ENCODE measurements around the gene STMN3.
A peak's percentile ranks its signal among the peaks of the same experiment; 100 is the strongest.

STMN3 gene

DNA sequence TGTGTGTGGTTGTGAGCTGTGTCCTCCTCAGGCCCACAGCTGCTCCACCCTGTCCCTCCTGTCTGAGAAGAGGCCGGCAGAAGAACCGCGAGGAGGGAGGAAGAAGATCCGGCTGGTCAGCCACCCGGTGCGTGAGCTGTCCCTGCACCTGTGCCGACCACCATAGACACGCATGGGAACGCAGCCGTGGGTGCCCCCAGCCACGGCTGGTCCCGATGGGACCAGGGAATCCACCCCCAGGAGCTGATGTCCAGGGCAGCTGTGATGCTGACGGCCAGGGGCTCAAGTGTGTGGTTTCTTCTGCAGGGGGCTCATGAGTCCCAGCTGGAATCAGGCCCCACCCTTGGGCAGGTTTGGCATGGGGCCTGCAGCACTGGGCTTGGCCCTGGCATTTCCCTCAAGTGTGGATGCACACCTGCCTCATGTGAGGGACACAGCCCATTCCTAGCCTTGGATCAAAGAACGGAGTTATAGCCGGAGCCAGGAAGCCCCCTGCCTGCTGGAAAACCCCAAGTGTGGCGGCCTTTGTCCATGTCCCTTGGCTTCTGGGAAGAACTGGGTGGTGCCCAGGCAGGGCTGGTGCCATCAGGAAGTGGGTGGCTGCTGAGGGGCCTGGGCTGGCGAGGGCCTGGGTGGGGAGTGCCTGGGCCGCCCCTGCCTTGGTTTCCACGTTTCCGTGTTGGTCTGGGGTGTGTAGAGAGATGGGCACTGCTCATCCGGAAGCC lies 38.6 kb upstream of the STMN3 start:
- DNase-seq, result no peak

DNA sequence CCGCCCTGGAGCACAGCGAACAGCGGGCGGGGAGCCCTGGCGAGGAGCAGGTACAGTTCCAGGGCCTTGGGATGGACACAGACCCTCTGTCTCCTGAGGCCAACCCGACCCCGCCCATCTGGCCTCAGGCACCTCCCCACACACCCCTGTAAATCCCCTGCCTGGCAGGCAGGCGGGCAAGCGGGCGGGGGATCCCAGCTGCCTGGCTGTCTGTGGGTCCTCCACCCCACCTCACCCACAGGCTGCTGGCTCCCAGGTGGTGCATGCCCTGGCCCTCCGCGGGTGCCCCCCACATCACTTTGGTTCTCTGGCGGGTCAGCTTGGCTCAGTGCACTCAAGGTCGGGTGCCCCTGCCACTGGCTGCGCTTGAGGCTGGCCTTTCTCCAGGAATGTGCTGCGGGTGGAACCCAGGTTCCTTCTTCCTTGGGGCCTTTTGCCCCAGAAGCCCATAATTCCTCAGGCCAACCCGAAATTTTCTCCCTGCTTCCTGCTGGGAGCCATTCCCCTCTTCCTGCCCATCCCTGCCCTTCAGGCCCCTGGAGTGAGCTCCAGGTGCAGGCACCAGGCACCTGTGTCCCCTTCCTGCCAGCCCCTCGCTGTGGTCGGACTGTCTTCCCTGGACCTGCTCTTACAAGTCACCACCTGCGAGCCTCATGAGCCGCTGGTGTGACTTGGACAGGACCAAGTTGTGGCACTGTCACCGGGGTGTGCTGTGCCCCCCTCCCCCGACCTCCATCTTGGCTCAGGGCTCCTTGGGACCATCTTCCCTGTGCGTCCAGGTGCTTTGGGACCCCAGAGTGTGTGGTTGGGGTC lies 37.9 kb upstream of the STMN3 start:
- no peak for DNase-seq

DNA sequence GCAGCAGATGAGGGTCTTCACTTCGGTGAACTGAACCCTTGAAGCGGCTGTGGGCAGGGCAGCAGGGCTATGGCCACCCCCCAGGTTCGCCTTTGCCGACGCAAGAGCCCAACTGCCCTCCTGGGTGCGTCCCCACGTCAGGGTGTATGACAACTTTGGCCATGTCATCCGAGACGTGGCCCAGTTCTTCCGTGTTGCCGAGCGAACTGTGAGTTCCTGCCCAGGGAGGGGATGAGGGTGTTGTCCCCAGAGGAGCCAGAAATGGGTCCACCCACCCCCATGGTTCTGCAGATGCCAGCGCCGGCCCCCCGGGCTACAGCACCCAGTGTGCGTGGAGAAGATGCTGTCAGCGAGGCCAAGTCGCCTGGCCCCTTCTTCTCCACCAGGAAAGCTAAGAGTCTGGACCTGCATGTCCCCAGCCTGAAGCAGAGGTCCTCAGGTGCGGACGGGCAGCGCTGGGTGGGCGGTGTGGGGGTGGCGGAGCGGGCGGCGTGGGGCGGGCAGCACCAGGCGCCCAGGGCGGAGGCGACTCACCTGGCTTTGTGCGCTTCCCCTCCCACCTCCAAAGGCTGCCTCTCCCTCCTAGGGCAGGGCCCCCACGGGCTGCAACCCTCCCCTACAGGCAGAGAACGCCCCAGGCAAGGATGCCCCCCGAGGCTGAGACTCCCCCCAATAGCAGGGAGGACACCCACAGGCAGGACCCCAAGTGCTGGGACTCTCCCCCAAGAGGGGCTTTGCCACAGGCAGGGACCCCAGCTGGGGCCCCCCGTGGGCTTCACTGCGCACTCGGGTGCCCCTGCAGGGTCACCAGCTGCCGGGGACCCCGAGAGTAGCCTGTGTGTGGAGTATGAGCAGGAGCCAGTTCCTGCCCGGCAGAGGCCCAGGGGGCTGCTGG lies 37.0 kb upstream of the STMN3 start:
- no peak for DNase-seq

DNA sequence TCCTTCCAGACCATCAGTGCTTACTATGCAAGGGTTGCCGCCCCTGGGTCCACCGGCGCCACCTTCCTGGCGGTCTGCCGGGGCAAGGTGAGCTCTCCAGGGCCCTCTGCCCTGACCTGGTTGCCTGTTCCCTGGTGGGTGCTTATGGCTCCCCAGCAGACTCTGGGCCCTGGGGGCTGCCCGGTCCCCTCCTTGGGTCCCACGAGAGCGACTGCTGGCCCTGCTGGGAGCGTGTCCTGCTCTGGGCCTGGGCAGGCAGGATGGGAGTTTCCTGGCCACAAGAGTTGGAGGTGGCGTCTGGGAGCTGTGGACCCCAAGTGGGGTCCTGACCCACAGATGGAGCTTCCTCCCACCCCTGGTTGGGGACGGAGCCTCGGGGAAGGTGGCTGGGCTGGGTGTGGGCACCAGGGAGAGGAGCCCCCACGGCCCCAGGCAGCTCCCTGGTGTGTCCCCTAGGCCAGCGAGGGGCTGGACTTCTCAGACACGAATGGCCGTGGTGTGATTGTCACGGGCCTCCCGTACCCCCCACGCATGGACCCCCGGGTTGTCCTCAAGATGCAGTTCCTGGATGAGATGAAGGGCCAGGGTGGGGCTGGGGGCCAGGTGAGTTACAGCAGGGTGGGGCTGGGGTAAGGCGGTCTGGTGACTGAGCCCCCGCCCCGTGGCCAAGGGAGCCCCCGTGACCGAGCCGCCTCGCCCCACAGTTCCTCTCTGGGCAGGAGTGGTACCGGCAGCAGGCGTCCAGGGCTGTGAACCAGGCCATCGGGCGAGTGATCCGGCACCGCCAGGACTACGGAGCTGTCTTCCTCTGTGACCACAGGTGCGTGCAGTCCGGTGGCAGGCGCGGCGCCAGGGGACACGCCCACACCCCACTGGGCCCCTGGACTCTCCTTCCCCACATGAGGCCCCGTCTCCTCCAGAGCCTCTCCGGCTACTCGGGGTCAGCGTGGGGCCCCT lies 36.1 kb upstream of the STMN3 start:
- no peak for DNase-seq

DNA sequence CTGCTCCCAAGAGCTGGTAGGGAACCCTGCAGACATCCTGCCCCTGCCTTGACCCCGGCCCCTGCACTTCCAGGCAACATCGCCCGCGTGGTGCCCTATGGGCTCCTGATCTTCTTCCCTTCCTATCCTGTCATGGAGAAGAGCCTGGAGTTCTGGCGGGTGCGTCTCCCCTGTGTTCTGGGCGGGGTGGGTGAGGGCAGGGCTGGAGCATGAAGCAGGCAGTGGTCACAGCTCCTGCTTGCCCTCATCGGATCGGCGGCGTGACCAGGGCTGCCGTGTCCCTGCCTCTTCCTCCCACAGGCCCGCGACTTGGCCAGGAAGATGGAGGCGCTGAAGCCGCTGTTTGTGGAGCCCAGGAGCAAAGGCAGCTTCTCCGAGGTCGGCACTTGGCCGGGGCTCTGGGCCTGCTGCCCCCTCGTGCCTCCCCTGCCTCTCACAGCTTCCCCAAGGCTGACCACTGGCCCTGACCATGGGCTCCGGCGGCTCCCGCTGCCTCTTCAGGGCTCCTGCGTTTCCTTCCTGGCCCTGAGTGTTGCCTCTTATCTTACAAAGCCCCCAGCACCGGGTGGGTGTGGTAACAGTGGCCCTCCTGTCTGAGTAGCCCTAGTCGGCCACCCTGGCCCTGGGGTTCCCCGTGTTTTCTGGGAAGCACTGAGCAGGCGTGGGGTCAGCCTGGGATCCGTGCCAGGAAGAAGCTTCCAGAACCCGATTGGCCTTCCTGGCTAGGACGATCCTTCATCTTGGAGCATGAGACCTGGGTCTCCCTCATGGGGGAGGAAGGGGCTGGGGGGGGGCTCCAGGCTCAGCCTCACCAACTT lies 35.2 kb upstream of the STMN3 start:
- no peak for DNase-seq

DNA sequence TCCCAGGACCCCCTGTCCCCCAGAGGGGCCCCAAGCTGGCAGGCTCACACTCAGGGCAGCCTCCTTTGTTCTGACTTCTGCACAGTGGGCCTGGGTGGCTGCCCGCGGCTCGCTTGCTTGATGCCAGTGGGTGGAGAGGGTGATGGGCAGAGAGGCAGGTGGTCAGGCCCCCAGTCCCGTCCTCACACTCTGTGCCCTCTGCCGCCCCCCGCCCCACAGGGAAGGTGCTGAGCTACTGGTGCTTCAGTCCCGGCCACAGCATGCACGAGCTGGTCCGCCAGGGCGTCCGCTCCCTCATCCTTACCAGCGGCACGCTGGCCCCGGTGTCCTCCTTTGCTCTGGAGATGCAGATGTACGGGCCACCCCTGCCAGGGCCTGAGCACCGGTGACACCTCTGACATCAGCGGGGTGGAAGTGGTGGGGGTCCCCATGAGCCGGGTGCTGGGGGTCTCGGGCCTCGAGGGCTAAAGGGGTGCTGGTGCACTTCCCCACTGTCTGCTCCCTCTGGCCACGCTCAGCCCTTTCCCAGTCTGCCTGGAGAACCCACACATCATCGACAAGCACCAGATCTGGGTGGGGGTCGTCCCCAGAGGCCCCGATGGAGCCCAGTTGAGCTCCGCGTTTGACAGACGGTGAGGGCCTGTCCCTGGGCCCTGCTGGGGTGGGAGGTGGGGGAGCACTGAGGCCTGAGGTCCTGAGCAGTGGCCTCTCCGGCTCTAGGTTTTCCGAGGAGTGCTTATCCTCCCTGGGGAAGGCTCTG lies 34.4 kb upstream of the STMN3 start:
- no peak for DNase-seq

DNA sequence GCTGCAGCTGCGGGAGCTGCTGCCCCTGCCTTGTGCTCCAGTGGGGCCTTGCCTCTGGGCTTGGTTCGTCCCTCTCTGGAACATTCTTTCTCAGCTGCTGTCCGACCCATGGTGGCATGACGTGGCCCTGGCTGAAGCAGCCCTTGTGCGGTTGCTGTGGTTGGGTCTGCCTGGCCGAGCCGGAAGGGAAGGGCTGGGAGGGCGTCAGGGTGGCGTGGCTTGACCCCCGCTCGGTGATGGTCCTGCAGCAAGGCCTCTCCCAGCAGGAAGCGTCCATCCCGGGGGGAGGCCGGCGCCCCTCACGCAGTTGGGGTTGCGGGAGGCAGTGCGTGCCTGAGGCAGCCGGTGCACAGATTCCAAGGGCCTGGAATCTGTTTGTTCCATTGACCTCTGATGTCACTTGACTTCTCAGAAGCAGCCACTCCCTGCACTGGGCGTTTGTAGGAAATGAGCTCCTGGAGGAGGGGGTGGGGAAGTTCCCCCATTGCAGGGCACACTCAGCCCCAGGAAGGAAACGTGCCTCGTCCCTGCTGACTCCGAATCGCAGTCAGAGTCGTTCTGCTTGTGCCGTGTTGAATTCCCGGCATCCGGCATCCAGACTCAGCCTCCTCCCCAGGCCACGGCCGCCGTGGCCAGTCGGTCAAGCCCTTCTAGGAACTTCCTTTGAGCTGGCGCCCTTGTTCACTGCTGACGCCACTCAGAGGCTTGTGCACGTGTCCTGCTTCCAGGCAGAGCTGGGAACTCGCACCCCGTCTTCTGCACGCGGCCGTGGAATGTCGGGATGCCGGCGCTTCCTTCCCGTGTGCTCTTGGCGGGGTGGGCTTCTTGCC lies 33.5 kb upstream of the STMN3 start:
- peak; percentile 43 for DNase-seq

DNA sequence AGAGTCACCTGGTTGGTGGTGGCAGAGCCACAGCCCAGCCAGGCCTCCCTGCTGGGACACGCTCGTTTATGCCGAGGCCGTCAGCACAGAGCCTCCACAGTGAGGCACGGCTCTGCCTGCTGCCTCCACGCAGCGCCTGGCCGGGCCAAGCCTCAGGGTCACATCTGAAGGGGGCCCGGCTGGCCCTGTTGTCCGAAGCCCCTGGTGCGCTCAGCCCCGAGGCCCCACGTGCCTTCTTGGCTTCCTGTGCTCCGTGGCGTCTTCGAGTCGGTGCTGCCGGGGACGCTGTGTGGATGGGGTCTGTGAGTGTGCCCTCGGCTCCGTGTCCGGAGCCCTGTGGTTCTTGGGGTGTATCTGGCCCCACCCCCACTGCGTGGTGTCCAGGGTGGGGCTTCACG lies 32.9 kb upstream of the STMN3 start:
- no peak for DNase-seq

DNA sequence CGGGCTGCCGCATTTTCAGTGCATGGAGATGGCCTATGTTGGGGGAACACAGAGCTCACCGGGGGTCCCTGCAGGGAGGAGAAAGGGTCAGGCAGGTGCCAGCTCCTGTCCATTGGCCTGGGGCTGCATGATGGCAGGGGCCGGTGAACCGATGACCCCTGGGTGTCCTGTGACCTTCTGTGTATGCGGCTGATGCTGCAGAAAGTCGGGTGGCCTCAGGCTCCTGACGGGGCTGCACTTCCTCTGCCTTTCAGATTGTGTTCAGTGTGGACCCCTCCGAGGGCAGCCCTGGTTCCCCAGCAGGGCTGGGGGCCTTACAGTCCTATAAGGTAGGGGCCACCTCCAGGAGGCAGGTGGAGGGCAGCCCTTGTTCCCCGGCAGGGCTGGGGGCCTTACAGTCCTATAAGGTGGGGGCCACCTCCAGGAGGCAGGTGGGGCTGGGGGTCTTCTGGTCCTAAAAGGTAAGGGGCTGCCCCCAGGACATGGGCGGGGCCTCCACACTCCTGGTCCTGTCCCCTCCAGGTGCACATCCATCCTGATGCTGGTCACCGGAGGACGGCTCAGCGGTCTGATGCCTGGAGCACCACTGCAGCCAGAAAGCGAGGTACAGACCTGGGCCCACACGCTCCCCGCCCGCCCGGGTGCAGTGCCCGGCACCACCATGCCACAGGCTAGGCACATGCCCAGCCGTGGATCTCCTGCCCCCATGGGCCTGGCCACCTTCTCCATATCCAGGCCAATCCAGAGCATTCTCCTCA lies 32.2 kb upstream of the STMN3 start:
- DNase-seq, result no peak

DNA sequence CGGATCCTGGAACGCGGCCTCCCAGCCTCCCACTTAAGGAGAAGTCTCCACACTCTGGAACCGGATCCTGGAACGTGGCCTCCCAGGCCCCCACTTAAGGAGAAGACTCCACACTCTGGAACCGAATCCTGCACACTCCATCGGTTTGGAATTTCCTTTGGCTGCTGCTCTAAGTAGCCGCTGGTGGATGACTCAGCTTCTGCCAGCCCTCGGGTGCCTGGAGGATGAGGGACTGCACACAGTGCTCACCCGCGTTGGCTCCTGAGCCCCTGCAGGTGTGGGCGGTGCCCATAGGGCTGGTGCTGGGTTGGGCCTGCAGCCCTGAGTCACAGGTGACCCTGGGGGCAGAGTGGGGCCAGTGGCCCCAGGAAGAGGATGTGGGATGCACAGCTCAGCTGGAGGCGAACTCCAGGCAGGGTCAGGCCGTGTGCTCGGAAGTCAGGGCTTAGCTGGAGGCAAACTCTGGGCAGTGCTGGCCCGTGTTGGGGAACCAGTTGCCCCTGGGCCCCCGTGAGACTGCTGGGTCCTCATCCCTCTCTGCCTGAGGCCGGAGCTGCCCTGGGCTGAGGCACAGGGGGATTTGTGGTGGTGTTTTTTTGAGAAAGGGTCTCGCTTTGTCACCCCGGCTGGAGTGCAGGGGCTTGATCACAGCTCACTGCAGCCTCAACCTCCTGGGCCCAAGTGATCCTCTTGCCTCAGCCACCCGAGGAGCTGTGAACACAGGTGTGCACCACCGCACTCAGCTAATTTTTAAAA lies 29.3 kb upstream of the STMN3 start:
- no peak for DNase-seq

DNA sequence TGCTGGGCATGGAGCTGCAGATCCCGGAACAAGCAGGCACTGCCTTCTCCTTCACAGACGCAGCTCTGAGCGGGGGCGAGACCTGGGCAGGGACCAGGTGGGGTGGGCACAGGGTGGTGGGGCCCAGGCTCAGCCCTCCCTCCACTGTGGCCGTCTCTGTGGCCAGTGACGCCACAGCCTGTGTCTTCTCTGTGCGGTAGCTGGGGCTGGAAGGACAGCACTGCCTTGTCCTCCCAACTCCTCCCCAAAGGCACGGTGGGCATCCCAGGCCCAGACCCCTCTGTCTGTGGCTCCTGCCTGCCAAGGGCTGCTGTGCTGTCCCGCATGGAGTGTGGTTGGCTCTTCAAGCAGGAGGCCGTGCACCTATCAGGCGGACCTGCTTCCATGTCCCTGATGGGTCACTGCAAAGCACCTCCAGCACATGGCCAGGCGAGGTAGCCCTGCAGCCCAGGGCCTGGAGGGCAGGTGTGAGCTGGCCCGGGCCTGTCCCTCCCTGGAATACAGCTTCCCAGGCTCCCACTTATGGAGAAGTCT lies 28.5 kb upstream of the STMN3 start:
- DNase-seq, result no peak

DNA sequence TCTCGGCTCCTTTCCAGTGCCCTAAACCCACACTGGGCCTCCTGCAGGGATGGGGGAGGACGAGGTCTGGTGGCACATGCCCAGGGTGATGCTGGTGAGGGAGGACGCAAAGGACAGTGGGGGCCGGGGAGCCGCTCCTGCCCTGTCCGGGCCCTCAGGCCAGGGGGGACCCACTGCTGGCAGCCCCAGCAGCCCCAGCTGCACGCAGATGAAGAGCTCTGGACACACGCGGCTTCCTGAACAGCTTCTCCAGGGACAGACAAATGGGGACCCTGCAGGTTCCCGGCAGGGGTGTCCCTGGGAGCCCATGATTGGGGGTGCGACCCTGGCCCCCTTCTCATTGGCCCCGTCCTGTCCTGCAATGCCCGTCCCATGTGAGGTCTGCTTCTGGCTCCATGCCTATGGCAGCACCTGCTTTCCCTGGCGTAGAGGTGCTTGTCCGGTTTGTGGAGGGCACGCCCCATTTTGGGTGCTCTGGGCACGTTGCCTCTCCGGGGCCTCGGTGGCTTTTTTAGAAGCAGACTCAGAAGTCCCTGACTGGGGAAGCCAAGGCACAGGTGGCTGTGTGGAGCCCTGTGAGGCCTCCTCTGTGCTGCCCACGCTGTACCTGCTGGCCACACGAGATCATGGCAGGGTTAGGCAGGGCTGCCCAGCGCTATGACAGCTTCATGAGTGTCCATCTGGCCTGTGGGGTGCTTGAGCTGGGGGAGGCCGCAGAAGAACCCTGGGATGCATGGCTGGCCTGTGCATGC lies 27.8 kb upstream of the STMN3 start:
- DNase-seq, result no peak

DNA sequence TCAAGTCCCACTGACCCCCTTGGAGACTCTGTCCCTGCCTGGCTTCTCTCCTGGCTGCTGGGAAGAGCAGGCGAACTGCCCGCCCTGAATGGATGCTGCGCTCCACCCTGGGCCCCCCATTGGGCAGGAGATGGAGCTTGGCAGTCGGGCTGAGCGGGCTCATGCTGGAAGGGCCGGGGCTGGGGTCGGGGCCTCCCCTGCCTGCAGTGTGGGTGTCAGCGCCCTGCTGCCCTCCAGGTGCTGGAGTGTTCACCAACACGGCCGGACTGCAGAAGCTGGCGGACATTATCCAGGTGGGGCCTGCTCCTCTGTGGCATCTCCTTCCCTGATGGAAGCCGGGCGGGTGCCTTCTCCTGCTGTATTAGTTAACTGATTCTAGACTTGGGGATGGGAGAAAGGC lies 27.2 kb upstream of the STMN3 start:
- DNase-seq, result no peak

DNA sequence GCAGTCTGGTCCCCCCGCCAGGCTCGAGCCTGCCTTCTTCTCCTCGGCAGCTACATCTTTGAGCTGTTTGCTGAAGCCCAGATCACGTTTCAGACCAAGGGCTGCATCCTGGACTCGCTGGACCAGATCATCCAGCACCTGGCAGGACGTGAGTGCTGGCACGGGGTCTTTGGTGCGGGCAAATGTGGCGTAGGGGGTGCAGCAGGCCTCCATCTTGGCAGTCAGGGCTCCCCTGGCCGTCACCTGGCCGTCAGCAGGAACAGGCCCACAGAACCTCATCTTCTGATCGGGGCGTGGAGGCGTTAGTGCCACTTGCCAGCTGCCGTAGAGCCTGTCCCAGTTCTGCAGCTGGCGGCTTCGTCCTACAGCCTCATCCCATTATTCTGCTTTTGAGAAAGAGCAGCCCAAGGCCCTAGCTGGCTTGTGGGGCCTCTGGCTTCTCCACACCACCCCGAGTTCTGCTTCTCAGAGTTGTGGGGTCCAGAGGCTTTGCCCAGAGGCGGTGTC lies 26.6 kb upstream of the STMN3 start:
- no peak for DNase-seq

DNA sequence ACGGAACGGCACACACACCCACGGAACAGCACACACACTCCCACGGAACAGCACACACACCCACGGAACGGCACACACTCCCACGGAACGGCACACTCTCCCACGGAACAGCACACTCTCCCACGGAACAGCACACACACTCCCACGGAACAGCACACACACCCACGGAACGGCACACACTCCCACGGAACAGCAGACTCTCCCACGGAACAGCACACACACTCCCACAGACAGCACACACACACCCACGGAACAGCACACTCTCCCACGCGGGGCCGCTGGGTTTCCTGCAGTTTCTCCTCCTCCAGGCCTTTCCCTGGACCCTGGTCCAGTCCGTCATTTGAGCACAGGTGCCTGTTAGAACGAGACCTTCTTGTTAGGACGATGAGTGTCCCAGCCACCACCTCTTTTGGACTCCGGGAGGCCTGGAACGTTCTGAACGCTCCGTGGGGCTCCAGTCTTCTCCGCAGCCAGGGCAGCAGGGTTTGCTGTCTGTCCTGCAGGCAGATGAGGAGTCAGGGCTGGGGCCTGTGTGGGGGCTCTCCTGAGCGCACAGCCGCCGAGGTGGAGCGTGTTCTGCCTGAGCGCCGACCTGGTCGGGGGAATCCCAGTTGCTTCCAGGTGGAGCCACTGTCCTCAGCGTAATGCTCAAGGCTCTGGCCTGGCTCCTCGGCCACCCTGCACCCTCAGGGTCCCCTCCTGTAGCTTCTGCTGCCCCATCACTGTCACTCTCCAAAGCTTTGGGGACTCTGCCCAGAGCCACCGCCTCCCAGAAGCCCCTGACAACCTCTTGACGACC lies 25.6 kb upstream of the STMN3 start:
- DNase-seq, result no peak

DNA sequence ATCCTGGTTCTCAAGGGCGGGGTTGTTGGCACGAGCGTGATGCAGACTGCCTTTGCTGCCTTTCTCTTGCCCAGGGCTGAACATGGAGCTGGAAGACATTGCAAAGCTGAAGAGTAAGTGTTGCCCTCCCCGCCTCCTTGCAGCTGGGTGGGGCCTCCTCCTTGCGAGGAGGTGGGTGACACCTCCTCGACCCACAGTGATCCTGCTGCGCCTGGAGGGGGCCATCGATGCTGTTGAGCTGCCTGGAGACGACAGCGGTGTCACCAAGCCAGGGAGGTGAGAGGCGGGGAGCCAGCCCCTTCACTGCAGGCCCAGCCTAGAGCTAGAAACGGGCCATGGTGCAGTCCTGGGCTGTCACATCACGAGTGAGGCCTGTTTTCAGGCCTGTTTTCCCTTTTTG lies 24.8 kb upstream of the STMN3 start:
- DNase-seq, result no peak

Data from CD4-positive, alpha-beta T cell treated with Interleukin-6 for 4 hours (primary cell).